NCI-H1092 (cell line): ENCODE results near the gene ZMYND11.

ENCODE experiments used
- DNase-seq: peaks from one replicate; lab custom pipeline; 2025; lab: John Stamatoyannopoulos, UW

ZMYND11 gene

GRCh38 chr10:135132-135600 is at the start of gene ZMYND11:
Gene ZMYND11 (plus strand): TSS chr10:135455. CDS start chr10:180013, 44,558 bp downstream.
- DNase-seq, result no peak

DNA sequence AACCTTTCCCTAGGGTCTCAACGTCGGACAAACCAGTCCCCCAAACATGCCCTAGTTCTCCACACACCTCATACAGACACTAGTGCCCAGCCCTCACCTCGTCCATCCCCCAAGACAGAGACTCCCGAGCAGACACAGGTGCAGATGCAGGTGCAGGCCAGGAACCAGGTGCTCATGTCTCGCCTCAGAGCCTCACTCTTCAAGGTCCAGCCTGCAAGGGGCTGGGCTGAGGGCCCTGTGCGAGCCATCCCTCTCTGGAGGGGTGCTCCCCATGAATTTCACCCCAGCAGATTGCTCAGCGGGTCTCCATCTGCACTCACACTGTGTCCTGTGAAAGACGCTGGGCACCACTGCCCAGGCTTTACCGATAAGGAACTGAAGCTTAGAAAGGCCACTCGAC is 49.2 kb upstream of the ZMYND11 start:
- DNase-seq, result no peak

- no peak for DNase-seq
Observed at GRCh38 chr10:87177-88080, 47.8 kb upstream of the ZMYND11 start.

GRCh38 chr10:88253-88652 is 47.0 kb upstream of the ZMYND11 start:
- no peak for DNase-seq

DNA sequence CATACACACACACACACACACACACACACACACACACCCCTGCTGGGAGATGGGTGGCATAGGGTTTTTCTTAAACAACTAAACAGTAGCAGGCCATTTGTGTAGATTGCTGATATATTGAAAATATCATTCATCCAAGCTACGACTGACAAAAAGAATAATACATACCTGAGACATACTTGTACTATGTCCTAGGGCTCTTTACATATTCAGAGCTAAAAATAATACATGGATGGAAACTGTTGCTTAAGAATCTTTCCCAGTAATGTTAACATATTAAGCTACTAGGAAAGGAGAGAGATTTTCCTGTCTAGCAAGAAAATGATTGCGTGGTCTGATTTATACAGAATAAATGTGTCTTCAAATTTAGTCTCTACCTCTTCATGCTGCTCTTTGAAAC is 46.0 kb upstream of the ZMYND11 start:
- no peak for DNase-seq

GRCh38 chr10:90161-90560 is 45.1 kb upstream of the ZMYND11 start:
- DNase-seq, result no peak

- DNase-seq, result no peak
Observed at GRCh38 chr10:91313-91712, 43.9 kb upstream of the ZMYND11 start.

GRCh38 chr10:92153-92552 is 43.1 kb upstream of the ZMYND11 start:
- DNase-seq, result no peak

- DNase-seq, result no peak
Observed at GRCh38 chr10:92846-93245, 42.4 kb upstream of the ZMYND11 start.

DNA sequence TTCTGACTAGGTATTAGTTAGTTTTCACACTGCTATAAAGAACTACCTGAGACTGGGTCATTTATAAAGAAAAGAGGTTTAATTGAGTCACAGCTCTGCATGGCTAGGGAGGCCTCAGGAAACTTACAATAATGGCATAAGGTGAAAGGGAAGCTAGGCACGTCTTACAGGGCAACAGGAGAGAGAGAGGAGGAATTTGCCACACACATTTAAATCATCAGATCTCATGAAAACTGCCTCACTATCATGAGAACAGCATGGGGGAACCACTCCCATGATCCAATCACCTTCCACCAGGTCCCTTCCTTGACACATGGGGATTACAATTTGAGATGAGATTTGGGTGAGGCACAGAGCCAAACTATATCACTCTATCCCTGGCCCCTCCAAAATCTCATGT is 40.6 kb upstream of the ZMYND11 start:
- no peak for DNase-seq

DNA sequence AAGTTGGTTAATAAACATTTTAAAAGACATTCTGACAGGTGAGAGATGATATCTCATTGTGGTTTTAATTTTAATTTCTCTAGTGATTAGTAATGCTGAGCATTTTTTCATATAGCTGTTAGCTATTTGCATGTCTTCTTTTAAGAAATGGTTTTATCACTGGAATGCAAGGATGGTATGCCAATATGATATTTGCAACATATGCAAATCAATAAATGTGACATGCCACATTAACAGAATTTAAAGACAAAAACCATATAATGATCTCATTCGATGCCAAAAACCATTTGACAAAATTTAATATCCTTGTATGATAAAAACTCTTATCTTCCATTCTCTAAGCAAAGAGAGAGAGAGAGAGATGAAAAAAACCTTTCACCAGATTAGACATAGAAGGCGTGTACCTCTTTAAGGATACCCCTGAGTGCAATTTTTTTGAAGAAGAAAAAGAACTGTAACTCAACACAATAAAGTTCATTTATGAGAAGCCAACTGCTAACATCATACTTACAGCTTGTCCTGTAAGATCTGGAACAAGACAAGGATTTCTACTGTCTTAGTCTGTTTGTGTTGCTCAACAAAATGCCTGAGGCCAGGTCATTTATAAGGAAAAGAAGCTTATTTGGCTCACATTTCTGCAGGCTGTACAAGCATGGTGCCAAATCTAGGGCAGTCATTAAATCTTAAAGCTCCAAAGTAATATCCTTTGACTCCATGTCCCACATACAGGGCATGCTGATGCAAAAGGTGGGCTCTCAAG is 39.7 kb upstream of the ZMYND11 start:
- DNase-seq, result no peak

DNA sequence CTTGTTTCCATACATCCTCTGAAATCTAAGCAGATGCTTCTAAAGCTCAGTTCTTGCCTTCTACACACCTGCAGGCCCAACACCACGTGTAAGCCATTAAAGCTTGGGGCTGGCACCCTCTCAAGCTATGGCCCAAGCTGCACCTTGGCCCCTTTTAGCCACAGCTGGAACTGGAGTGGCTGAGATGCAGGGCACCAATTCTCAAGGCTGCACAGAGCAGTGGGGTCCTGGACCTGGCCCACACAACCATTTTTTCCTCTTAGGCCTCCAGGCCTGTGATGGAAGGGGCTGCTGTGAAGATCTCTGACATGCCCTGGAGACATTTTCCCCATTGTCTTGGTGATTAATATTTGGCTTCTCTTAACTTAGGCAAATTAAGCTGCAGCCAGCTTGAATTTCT is 38.8 kb upstream of the ZMYND11 start:
- DNase-seq, result no peak

DNA sequence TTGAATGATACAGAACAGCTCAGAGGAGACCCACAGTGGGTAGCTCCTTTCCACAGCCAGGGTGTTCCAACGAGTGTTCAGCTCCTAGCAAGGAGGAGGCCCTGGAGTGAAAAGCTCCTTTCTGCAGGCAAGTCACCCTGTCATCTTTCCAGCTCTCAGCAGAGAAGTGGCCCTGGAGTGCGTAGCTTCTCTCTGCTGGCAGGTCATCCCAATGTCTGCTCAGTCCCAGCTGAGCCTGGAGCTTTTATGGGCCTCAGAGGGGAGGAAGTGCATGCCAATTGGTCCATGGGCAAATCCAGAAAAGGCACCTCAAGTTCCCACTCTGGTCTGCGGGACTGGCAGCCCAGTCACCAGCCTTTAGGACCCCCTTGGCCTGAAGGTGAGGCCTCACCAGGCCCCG is 30.8 kb upstream of the ZMYND11 start:
- DNase-seq, result no peak

DNA sequence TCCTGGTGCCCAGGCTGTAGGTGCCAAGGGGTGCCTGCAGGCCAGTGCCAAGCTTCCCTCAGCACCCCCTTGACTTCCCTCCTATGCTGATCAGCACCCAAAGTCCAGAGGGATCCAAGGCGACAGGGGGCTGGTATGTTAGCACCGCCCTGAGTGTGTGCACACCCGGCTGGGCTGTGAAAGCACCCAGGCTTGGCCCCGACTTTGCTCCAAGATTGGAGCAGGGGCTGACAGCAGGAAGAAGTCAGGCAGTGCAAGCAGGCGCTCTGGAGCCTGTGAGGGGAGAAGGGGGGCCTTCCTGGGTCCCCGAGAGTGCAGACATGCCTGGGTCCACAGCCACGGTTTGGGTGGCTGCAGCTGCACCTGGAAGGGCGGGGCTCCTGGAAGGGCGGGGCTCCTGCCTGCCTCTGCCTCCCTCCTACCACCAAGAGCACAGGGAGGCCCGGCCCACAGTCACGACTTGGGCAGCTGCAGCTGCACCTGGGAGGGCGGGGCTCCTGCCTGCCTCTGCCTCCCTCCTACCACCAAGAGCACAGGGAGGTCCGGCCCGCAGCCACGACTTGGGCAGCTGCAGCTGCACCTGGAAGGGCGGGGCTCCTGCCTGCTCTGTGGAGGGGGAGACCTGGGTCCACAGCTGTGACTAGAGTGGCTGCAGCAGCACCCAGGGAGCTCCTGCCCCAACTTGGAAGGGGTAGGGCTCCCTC is 30.2 kb upstream of the ZMYND11 start:
- DNase-seq, result no peak

GRCh38 chr10:105806-106205 is 29.4 kb upstream of the ZMYND11 start:
- no peak for DNase-seq

- DNase-seq, result no peak
Observed at GRCh38 chr10:106740-107139, 28.5 kb upstream of the ZMYND11 start.

DNA sequence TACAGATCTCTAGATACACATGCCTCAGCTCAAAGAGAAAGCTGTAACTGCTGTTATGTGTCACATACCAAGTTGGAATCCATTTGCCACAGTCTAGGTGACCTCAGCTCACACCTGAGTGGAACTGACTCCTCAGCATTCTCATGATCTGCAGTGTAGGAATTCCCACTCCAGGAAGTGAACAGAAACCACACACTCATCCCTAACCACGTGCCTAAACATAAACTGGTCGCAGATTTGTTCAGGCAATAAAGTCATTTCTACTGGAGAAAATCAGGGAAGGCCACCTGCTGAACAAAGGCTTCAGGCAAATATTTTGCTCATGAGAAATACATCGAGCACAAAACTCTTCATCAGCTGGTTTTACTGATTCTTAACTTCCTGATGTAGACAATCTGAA is 23.0 kb upstream of the ZMYND11 start:
- no peak for DNase-seq

- no peak for DNase-seq
Observed at GRCh38 chr10:124874-125273, 10.4 kb upstream of the ZMYND11 start.

- no peak for DNase-seq
Observed at GRCh38 chr10:127612-128432, 7.4 kb upstream of the ZMYND11 start.

DNA sequence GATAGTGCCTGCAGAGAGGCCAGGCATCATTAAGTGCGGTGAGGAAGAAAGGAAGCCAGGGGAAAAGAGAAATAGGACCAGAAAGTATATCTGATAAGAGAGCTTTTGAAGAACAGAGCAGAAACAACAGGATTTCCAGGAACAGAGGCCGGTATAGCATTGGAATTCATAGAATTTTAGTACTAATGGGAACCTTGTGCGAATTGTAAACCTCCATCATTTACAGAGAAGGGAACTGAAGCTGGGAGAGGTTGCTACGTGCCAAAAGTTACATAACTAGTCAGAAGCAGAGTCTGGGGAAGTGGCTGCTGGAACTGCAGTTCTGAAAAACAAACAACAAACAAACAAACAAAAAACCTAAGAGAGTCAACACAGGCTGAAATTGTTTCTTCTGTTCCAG is 5.4 kb upstream of the ZMYND11 start:
- DNase-seq, result no peak
